ENCODE measurements around the gene AKAP1. TPM values are rescaled to one million over a fixed set of nuclear protein-coding genes. Genes with fewer than 3 reads are reported as not detected.

The AKAP1 gene
- total RNA-seq, 1 donor from 2014 or later, result 28.6 TPM

DNA sequence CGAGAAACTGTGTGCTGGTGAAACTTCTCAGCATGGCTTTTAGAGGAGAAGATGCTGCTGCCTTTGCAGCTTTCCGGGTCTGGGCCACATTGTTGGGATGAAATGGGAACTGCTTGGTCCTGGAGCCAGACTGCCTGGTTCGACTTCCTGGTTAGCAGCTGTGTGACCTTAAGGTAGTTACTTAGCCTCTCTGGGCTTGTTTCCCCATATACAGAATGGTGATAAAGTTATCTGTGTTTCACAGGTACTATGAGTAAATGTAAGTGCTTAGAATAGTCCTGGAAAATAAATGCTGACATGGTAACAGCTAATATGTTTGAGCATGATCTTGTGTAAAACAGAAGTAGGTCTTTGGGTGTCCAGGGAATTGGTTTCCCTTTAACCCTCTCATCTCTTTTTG, 26.3 kb downstream of the AKAP1 start:
- H3K27me3 ChIP-seq (ENCODE audit: control insufficient read depth, insufficient read depth, low read length), result no peaks in the 10 kb centered on the region
- TF ChIP-seq CTCF (IDR thresholded peaks at IDR 0.05; ENCODE audit: insufficient read depth, low read length, poor library complexity, severe bottlenecking), result no peak
- peaks cover 3% of the 10 kb centered on the region for H3K36me3 ChIP-seq (ENCODE audit: control insufficient read depth, insufficient read depth, low read length)
- DNase-seq (ENCODE audit: low read depth), result no peak
- H3K4me3 ChIP-seq (ENCODE audit: low read depth, low read length), result no peak overlapping the region

- no peak for DNase-seq (ENCODE audit: low read depth)
- H3K36me3 ChIP-seq (ENCODE audit: control insufficient read depth, insufficient read depth, low read length), result peaks cover 2% of the 10 kb centered on the region
- TF ChIP-seq CTCF (IDR thresholded peaks at IDR 0.05; ENCODE audit: insufficient read depth, low read length, poor library complexity, severe bottlenecking), result no peak
- no peaks in the 10 kb centered on the region for H3K27me3 ChIP-seq (ENCODE audit: control insufficient read depth, insufficient read depth, low read length)
- H3K4me3 ChIP-seq (ENCODE audit: low read depth, low read length), result no peak overlapping the region
Measured at GRCh38 chr17:57113011-57113410, 28.0 kb downstream of the AKAP1 start.

- Histone ChIP-seq H3K36me3 (ENCODE audit: control insufficient read depth, insufficient read depth, low read length) (peaks cover 2% of the 10 kb centered on the region), H3K27me3 (ENCODE audit: control insufficient read depth, insufficient read depth, low read length) (no peaks in the 10 kb centered on the region), H3K4me3 (ENCODE audit: low read depth, low read length) (no peak overlapping the region)
- TF ChIP-seq CTCF (IDR thresholded peaks at IDR 0.05; ENCODE audit: insufficient read depth, low read length, poor library complexity, severe bottlenecking), result no peak
- no peak for DNase-seq (ENCODE audit: low read depth)
Measured at GRCh38 chr17:57113656-57114055, 28.6 kb downstream of the AKAP1 start.

GRCh38 chr17:57114085-57114673, 29.1 kb downstream of the AKAP1 start:
- Histone ChIP-seq H3K27me3 (ENCODE audit: control insufficient read depth, insufficient read depth, low read length) (no peaks in the 10 kb centered on the region), H3K36me3 (ENCODE audit: control insufficient read depth, insufficient read depth, low read length) (peaks cover 2% of the 10 kb centered on the region), H3K4me3 (ENCODE audit: low read depth, low read length) (no peak overlapping the region)
- no peak for DNase-seq (ENCODE audit: low read depth)
- TF ChIP-seq CTCF (IDR thresholded peaks at IDR 0.05; ENCODE audit: insufficient read depth, low read length, poor library complexity, severe bottlenecking), result peak; percentile 86

DNA sequence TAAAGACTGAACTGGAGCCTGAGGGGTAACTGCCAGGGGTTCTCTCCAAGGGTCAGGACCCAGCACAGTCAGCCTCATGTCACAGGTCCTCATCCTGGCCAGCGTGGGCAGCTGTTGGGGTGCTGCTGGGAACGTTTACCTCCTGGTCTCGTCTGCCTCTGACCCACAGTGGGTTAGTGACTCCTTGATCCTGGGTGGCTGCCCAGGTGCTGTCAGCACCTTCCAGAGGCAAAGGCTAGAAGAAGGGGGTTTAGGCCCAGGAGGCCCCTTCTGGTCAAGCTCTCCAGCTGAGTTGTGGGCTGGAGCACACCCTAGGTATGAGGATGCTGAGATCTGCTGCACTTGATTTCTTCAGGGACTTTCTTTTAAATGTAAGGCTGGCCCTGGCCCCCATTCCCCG, 30.3 kb downstream of the AKAP1 start:
- peaks cover 2% of the 10 kb centered on the region for H3K36me3 ChIP-seq (ENCODE audit: control insufficient read depth, insufficient read depth, low read length)
- TF ChIP-seq CTCF (IDR thresholded peaks at IDR 0.05; ENCODE audit: insufficient read depth, low read length, poor library complexity, severe bottlenecking), result no peak
- no peak for DNase-seq (ENCODE audit: low read depth)

GRCh38 chr17:57115916-57116315, 30.9 kb downstream of the AKAP1 start:
- Histone ChIP-seq H3K36me3 (ENCODE audit: control insufficient read depth, insufficient read depth, low read length) (peaks cover 2% of the 10 kb centered on the region), H3K4me3 (ENCODE audit: low read depth, low read length) (no peak overlapping the region), H3K27me3 (ENCODE audit: control insufficient read depth, insufficient read depth, low read length) (no peaks in the 10 kb centered on the region)
- no peak for TF ChIP-seq CTCF (IDR thresholded peaks at IDR 0.05; ENCODE audit: insufficient read depth, low read length, poor library complexity, severe bottlenecking)
- DNase-seq (ENCODE audit: low read depth), result no peak

More for the DNA sequence above, 30.3 kb downstream of the AKAP1 start:
- no peaks in the 10 kb centered on the region for H3K27me3 ChIP-seq (ENCODE audit: control insufficient read depth, insufficient read depth, low read length)
- no peak overlapping the region for H3K4me3 ChIP-seq (ENCODE audit: low read depth, low read length)
